Uterus (tissue), 4 donors: Measurements from ENCODE around the gene BTG2. TPM values are rescaled to one million over a fixed set of nuclear protein-coding genes. Genes with fewer than 3 reads are reported as not detected.
"Not testable (repeated sequence)": the region's sequence is repeated elsewhere in the genome, so short reads cannot be mapped to it uniquely, and the experiment has no call there.

Experiments
- DNase-seq, 2 donors: peaks; one replicate each; pipeline ENCODE4 v3.0.0-alpha.2; 2019 to 2020
- H3K27ac ChIP-seq, 2 donors: fragments of 200-600 bp; sonication (generic); 1 replicate in 1 of 2; 2 replicates in 1 of 2; pipeline ENCODE4 v1.5.1; 2016 to 2018
- H3K27me3 ChIP-seq, 2 donors: fragments of 200-600 bp; sonication (generic); one replicate each; pipeline ENCODE4 v1.5.1; 2018 to 2019; ENCODE audit warnings: control low read depth in 1 of 2
- H3K36me3 ChIP-seq, 2 donors: fragments of 200-600 bp; sonication (generic); one replicate each; pipeline ENCODE4 v1.5.1; 2019; ENCODE audit warnings: control low read depth in 1 of 2
- H3K4me1 ChIP-seq, 2 donors: fragments of 200-600 bp; sonication (generic); one replicate each; pipeline ENCODE4 v1.5.1; 2018 to 2019; ENCODE audit warnings: control low read depth in 1 of 2
- H3K4me3 ChIP-seq, 2 donors: fragments of 200-600 bp; sonication (generic); 1 replicate in 1 of 2; 2 replicates in 1 of 2; pipeline ENCODE4 v1.5.1; 2018 to 2019; ENCODE audit warnings: mild to moderate bottlenecking in 1 of 2
- H3K9me3 ChIP-seq, 2 donors: fragments of 200-600 bp; sonication (generic); one replicate each; pipeline ENCODE4 v1.5.1; 2019; ENCODE audit warnings: control low read depth in 1 of 2
- POLR2A ChIP-seq, 2 donors: fragments of 450-650 bp; IDR thresholded peaks; one replicate each; pipeline ENCODE4 v1.6.1; 2016; ENCODE audit warnings: antibody characterized with exemption in 2 of 2, mild to moderate bottlenecking in 1 of 2, moderate library complexity in 1 of 2
- intact Hi-C: fragments of 100-400 bp; cut with DNase I; formaldehyde crosslinking; loops from one replicate; pipeline ENCODE4 v1.15.1; 2023; ENCODE audit warnings: low total_unique reads
- total RNA-seq, 4 donors: library from RNA; depleted of rRNA in 3 of 4; stranded (reverse); fragments of >200 nt in 3 of 4; gene quantifications; one replicate each; pipeline versions ENCODE4 v1.1.0 to v1.2.4, GENCODE V29; 2014 to 2023
- TF ChIP-seq, protein P1 (sequence below), 4 experiments: fragments of 200-600 bp in 2 of 4; fragments of 450-650 bp in 2 of 4; sonication (generic) in 2 of 4; IDR thresholded peaks; one replicate each; pipeline ENCODE4 v1.5.1; 2016 to 2019; ENCODE audit warnings: antibody characterized with exemption in 4 of 4, mild to moderate bottlenecking in 2 of 4, moderate library complexity in 1 of 4
- donor health status: DM: yes; HTN: yes; CAD: no.

Gene BTG2
- total RNA-seq, 4 donors from 2014 or later = 14.6 to 95.9 (median 56.5) TPM

- H3K27ac ChIP-seq = no peak overlapping the region
- intact Hi-C loops = no loop called here
- no peaks in the 10 kb centered on the region for H3K36me3 ChIP-seq
- no peaks in the 10 kb centered on the region for H3K27me3 ChIP-seq
- no peaks in the 10 kb centered on the region for H3K9me3 ChIP-seq
- no peak for TF ChIP-seq POLR2A (IDR thresholded peaks at IDR 0.05)
- TF ChIP-seq, protein P1, sequence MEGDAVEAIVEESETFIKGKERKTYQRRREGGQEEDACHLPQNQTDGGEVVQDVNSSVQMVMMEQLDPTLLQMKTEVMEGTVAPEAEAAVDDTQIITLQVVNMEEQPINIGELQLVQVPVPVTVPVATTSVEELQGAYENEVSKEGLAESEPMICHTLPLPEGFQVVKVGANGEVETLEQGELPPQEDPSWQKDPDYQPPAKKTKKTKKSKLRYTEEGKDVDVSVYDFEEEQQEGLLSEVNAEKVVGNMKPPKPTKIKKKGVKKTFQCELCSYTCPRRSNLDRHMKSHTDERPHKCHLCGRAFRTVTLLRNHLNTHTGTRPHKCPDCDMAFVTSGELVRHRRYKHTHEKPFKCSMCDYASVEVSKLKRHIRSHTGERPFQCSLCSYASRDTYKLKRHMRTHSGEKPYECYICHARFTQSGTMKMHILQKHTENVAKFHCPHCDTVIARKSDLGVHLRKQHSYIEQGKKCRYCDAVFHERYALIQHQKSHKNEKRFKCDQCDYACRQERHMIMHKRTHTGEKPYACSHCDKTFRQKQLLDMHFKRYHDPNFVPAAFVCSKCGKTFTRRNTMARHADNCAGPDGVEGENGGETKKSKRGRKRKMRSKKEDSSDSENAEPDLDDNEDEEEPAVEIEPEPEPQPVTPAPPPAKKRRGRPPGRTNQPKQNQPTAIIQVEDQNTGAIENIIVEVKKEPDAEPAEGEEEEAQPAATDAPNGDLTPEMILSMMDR (IDR thresholded peaks at IDR 0.05) = no peak
- H3K4me3 ChIP-seq = no peak overlapping the region
- DNase-seq = peak in 1 of 2 donors; percentile 62
- no peaks in the 10 kb centered on the region for H3K4me1 ChIP-seq
Measured at GRCh38 chr1:203296460-203297073, 8.8 kb upstream of the BTG2 start.

DNA sequence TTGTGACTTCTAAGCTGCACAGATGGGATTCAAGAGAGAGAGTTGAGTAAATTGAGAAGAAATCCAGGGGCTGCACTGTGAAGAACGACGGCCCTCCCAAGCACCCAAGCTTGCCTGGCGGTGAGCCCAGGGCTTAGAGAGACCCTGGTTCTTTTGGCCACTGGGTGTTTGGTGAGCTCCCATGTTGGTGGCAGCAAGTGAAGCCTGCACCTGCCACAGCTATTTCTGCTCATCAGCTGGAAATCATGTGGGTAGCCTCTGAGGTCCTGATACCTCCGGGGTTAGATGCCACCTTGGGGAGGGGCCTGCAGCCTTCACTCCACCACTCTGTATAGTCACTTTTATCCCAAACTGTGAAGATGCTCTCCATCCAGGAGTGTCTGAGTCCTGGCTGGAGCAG lies 6.2 kb upstream of the BTG2 start:
- no peaks in the 10 kb centered on the region for H3K27me3 ChIP-seq
- H3K36me3 ChIP-seq = no peaks in the 10 kb centered on the region
- no peak for DNase-seq
- no peak overlapping the region for H3K4me3 ChIP-seq
- H3K27ac ChIP-seq = no peak overlapping the region
- no peak for TF ChIP-seq POLR2A (IDR thresholded peaks at IDR 0.05)
- TF ChIP-seq, protein P1 (IDR thresholded peaks at IDR 0.05) = no peak
- no peaks in the 10 kb centered on the region for H3K9me3 ChIP-seq
- no peaks in the 10 kb centered on the region for H3K4me1 ChIP-seq
- intact Hi-C loops = no loop called here

- H3K27ac ChIP-seq, H3K9me3 ChIP-seq, DNase-seq, H3K4me3 ChIP-seq, H3K27me3 ChIP-seq, H3K36me3 ChIP-seq, intact Hi-C loops, H3K4me1 ChIP-seq: not testable (repeated sequence)
Measured at GRCh38 chr1:203299719-203300429, 5.4 kb upstream of the BTG2 start.

DNA sequence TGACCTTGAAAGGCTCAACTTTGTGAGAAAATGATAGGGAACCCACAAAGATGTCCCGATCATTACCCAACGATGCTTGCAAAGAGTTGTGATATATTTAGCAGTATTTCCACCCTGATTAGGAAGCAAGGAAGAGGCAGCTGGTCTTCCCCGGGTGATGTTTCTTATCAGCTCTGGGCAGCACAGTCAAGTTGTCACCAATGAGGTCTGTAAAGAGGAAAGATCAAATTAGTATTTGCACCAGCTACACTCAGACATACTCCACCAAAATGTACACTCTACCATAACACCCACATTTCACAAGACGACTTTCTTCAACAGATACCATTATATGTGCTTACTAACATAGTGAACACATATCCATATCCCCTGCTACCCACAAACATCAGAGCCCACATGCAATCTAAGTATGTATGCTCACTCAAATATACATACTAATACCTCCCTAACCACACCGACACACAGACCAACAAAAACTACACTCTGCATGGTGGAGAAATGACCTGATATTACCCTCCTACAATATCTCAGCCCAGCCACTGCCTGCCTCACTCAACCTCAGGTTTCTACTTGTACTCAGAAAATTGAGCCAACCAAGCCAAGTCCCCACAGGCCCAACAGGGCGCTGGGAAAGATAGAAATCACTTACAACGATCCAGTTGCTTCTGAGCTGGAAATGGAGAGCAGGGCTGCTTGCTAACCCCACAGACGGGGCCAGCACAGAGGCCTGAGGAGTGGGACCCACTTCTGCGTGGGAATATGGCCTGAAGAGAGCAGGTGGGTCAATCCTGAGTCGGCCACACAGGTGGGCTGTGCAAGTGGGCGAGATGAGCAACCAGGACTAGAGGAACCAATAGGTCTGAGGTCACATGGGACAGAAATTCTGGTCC lies 4.6 kb upstream of the BTG2 start:
- Histone ChIP-seq H3K4me3 (no peak overlapping the region), H3K9me3 (no peaks in the 10 kb centered on the region), H3K36me3 (no peaks in the 10 kb centered on the region), H3K27me3 (no peaks in the 10 kb centered on the region), H3K4me1 (no peaks in the 10 kb centered on the region), H3K27ac (no peak overlapping the region)
- TF ChIP-seq, protein P1 (IDR thresholded peaks at IDR 0.05) = no peak
- no peak for TF ChIP-seq POLR2A (IDR thresholded peaks at IDR 0.05)
- intact Hi-C loops = no loop called here
- DNase-seq = no peak

DNA sequence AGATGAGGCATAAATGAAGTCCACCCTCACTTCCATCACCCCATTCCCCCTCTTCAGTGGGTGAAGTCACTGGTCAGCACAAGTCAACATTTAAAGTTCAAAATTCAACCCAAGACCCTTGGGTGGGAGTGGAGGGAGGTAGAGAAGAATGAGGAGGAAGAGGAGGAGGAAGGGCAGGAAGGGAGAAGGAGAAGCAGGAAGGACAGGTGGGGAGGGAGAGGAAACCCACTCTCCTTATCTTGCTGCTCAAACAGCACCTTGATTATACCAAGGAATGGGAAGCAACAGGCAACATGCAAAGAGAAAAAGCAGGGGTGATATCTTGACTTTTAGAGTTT lies 4.0 kb upstream of the BTG2 start:
- H3K27ac ChIP-seq = no peak overlapping the region
- intact Hi-C loops = no loop called here
- no peaks in the 10 kb centered on the region for H3K9me3 ChIP-seq
- no peaks in the 10 kb centered on the region for H3K36me3 ChIP-seq
- H3K27me3 ChIP-seq = no peaks in the 10 kb centered on the region
- DNase-seq = no peak
- no peak overlapping the region for H3K4me3 ChIP-seq
- no peaks in the 10 kb centered on the region for H3K4me1 ChIP-seq
- no peak for TF ChIP-seq POLR2A (IDR thresholded peaks at IDR 0.05)

GRCh38 chr1:203302456-203302855 lies 2.9 kb upstream of the BTG2 start:
- intact Hi-C loops = no loop called here
- Histone ChIP-seq H3K9me3 (no peaks in the 10 kb centered on the region), H3K36me3 (no peaks in the 10 kb centered on the region), H3K4me1 (peaks cover 0 to 5% of the 10 kb centered on the region in 2 donors), H3K27me3 (no peaks in the 10 kb centered on the region), H3K27ac (no peak overlapping the region), H3K4me3 (no peak overlapping the region)
- no peak for DNase-seq
- TF ChIP-seq, protein P1 (IDR thresholded peaks at IDR 0.05) = no peak
- no peak for TF ChIP-seq POLR2A (IDR thresholded peaks at IDR 0.05)
